HepG2 (cell line): ENCODE measurements around the gene XPO5. TPM values are rescaled to one million over a fixed set of nuclear protein-coding genes. Genes with fewer than 3 reads are reported as not detected.

ENCODE experiments used
- ATRX ChIP-seq: sonication (generic); formaldehyde crosslinking; IDR thresholded peaks from 2 replicates; pipeline ENCODE4 v1.4.0; 2020; ENCODE audit warnings: missing genetic modification reagents, borderline replicate concordance
- CEBPB ChIP-seq: IDR thresholded peaks from 2 replicates; pipeline ENCODE4 v1.6.1; 2011; ENCODE audit warnings: low read depth, low read length, improper control_type of control experiment, borderline replicate concordance
- FOXP1 ChIP-seq, 2 experiments: fragments of 450-650 bp in 1 of 2; IDR thresholded peaks; 2 replicates each; pipeline ENCODE4 v1.6.1; 2017 to 2018; ENCODE audit warnings: antibody characterized with exemption in 1 of 2
- GZF1 ChIP-seq: sonication (generic); formaldehyde crosslinking; IDR thresholded peaks from 2 replicates; pipeline ENCODE4 v1.5.1; 2020; ENCODE audit warnings: mild to moderate bottlenecking, missing genetic modification reagents
- HMGA1 ChIP-seq: sonication (generic); formaldehyde crosslinking; conservative IDR thresholded peaks from 2 replicates; pipeline ENCODE4 v1.4.0; 2020; ENCODE audit warnings: missing genetic modification reagents
- NCOA1 ChIP-seq: sonication (generic); formaldehyde crosslinking; IDR thresholded peaks from 2 replicates; pipeline ENCODE4 v1.9.0; 2021; ENCODE audit warnings: missing genetic modification reagents
- NFKBIZ ChIP-seq: IDR thresholded peaks from 2 replicates; pipeline ENCODE4 v1.6.1; 2018; ENCODE audit warnings: missing genetic modification reagents, missing compliant biosample characterization
- NR2F1 ChIP-seq, 2 experiments: fragments of 450-650 bp in 1 of 2; formaldehyde crosslinking in 1 of 2; IDR thresholded peaks; 2 replicates each; pipeline versions ENCODE4 v1.5.0 to v1.6.1; 2016 to 2020; ENCODE audit warnings: mild to moderate bottlenecking in 1 of 2, missing compliant biosample characterization in 1 of 2, missing genetic modification reagents in 1 of 2, moderate library complexity in 1 of 2
- SMAD1 ChIP-seq: sonication (generic); formaldehyde crosslinking; IDR thresholded peaks from 2 replicates; pipeline ENCODE4 v1.4.0; 2020; ENCODE audit warnings: missing genetic modification reagents, low read depth, mild to moderate bottlenecking, borderline replicate concordance
- SP4 ChIP-seq: sonication (generic); formaldehyde crosslinking; IDR thresholded peaks from 2 replicates; pipeline ENCODE4 v1.8.1; 2023; ENCODE audit warnings: mild to moderate bottlenecking, missing genetic modification reagents
- THYN1 ChIP-seq: sonication (generic); formaldehyde crosslinking; IDR thresholded peaks from 2 replicates; pipeline ENCODE4 v1.8.1; 2023; ENCODE audit warnings: low read depth, mild to moderate bottlenecking, moderate library complexity, missing genetic modification reagents, borderline replicate concordance
- XBP1 ChIP-seq: sonication (generic); formaldehyde crosslinking; IDR thresholded peaks from 2 replicates; pipeline ENCODE4 v1.5.0; 2020; ENCODE audit warnings: missing genetic modification reagents
- ZNF441 ChIP-seq: sonication (generic); formaldehyde crosslinking; IDR thresholded peaks from 2 replicates; pipeline ENCODE4 v1.7.0; 2021; ENCODE audit warnings: missing genetic modification reagents, borderline replicate concordance
- ZNF547 ChIP-seq: sonication (generic); formaldehyde crosslinking; IDR thresholded peaks from 2 replicates; pipeline ENCODE4 v1.5.1; 2020; ENCODE audit warnings: mild to moderate bottlenecking, missing genetic modification reagents
- ZNF7 ChIP-seq: IDR thresholded peaks from 2 replicates; pipeline ENCODE4 v1.6.1; 2016; ENCODE audit warnings: missing biosample characterization, missing genetic modification reagents
- ZNF788 ChIP-seq: sonication (generic); formaldehyde crosslinking; IDR thresholded peaks from 2 replicates; pipeline ENCODE4 v1.5.0; 2020; ENCODE audit warnings: mild to moderate bottlenecking, missing genetic modification reagents, borderline replicate concordance
- polyA plus RNA-seq, 8 experiments: library from polyadenylated mRNA; depleted of rRNA in 3 of 8; stranded (reverse) in 7 of 8; unstranded in 1 of 8; fragments of >200 nt; fragmentation: Illumina TruSeq in 4 of 8; extraction: Trizol in 4 of 8; gene quantifications; 2 replicates each; pipeline versions ENCODE4 v1.2.1 to v1.2.3, GENCODE V29; 2011 to 2016; ENCODE audit warnings: low read depth in 4 of 8, missing spikeins in 1 of 8, mixed read lengths in 1 of 8; ENCODE audit not compliant: insufficient read depth in 1 of 8
- total RNA-seq, 5 experiments: library from RNA; depleted of rRNA; stranded (reverse); fragments of >200 nt; fragmentation: Illumina TruSeq; extraction: Trizol; gene quantifications; 2 replicates each; pipeline ENCODE4 v1.2.3, GENCODE V29; 2016; ENCODE audit warnings: low read depth in 1 of 5
- TF ChIP-seq, protein P1 (sequence below): IDR thresholded peaks from 2 replicates; pipeline ENCODE4 v1.6.1; 2012; ENCODE audit warnings: low read depth, low read length, improper control_type of control experiment
- TF ChIP-seq, protein P2 (sequence below): sonication (generic); formaldehyde crosslinking; IDR thresholded peaks from one replicate; pipeline ENCODE4 v1.5.1; 2020; ENCODE audit warnings: mild to moderate bottlenecking, missing genetic modification reagents; ENCODE audit errors: not compliant biosample characterization
- TF ChIP-seq, protein P3 (sequence below): sonication (generic); formaldehyde crosslinking; IDR thresholded peaks from 2 replicates; pipeline ENCODE4 v1.9.0; 2021; ENCODE audit warnings: missing genetic modification reagents, mild to moderate bottlenecking, borderline replicate concordance

XPO5 gene
- total and polyA plus RNA-seq, 2 of the 13 experiments (the other 11 are each of a cell fraction or from before 2014, with no cell fraction given), result 52.2 to 68.0 TPM

DNA sequence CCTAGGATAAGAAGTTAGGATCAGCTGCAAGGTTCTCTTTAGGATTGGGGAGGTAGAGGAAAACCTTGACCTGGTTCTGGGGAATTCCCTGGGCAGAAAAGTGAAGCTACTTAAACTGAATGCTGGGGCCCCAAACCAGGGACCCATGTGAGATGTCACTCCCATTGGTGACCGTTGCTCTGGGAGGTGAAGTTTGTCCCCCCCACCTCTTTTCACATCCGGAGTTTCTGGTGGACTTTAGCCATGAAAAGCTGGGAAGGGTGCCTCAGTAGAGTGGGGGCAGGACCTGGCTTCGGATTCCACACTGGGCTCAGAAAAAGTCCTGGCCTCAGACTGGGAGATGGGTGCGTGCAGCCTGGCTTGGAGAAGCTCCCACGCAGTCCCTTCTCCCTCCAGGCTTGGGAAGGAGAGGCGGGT, 85.3 kb downstream of the XPO5 start (continued):
- no peak for TF ChIP-seq XBP1 (CRISPR knock-in tag)
- TF ChIP-seq ZNF7, result no peak
- no peak for TF ChIP-seq ATRX (CRISPR knock-in tag)
- TF ChIP-seq NR2F1 (CRISPR knock-in tag; IDR thresholded peaks at IDR 0.05), result peak in 1 of 2 experiments; percentile 45; a peak in 2 of 4 replicates
- TF ChIP-seq, protein P1, sequence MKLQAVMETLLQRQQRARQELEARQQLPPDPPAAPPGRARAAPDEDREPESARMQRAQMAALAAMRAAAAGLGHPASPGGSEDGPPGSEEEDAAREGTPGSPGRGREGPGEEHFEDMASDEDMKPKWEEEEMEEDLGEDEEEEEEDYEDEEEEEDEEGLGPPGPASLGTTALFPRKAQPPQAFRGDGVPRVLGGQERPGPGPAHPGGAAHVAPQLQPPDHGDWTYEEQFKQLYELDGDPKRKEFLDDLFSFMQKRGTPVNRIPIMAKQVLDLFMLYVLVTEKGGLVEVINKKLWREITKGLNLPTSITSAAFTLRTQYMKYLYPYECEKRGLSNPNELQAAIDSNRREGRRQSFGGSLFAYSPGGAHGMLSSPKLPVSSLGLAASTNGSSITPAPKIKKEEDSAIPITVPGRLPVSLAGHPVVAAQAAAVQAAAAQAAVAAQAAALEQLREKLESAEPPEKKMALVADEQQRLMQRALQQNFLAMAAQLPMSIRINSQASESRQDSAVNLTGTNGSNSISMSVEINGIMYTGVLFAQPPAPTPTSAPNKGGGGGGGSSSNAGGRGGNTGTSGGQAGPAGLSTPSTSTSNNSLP, result no peak
- no peak; the same call in 1 of the 2 replicates for TF ChIP-seq ZNF441
- TF ChIP-seq NCOA1, result no peak
- TF ChIP-seq ZNF788, result no peak
- no peak for TF ChIP-seq FOXP1 (IDR thresholded peaks at IDR 0.05)
- peak; percentile 59; the same call in 1 of the 2 replicates for TF ChIP-seq FOXP1 (CRISPR knock-in tag; IDR thresholded peaks at IDR 0.05)
- TF ChIP-seq, protein P2, sequence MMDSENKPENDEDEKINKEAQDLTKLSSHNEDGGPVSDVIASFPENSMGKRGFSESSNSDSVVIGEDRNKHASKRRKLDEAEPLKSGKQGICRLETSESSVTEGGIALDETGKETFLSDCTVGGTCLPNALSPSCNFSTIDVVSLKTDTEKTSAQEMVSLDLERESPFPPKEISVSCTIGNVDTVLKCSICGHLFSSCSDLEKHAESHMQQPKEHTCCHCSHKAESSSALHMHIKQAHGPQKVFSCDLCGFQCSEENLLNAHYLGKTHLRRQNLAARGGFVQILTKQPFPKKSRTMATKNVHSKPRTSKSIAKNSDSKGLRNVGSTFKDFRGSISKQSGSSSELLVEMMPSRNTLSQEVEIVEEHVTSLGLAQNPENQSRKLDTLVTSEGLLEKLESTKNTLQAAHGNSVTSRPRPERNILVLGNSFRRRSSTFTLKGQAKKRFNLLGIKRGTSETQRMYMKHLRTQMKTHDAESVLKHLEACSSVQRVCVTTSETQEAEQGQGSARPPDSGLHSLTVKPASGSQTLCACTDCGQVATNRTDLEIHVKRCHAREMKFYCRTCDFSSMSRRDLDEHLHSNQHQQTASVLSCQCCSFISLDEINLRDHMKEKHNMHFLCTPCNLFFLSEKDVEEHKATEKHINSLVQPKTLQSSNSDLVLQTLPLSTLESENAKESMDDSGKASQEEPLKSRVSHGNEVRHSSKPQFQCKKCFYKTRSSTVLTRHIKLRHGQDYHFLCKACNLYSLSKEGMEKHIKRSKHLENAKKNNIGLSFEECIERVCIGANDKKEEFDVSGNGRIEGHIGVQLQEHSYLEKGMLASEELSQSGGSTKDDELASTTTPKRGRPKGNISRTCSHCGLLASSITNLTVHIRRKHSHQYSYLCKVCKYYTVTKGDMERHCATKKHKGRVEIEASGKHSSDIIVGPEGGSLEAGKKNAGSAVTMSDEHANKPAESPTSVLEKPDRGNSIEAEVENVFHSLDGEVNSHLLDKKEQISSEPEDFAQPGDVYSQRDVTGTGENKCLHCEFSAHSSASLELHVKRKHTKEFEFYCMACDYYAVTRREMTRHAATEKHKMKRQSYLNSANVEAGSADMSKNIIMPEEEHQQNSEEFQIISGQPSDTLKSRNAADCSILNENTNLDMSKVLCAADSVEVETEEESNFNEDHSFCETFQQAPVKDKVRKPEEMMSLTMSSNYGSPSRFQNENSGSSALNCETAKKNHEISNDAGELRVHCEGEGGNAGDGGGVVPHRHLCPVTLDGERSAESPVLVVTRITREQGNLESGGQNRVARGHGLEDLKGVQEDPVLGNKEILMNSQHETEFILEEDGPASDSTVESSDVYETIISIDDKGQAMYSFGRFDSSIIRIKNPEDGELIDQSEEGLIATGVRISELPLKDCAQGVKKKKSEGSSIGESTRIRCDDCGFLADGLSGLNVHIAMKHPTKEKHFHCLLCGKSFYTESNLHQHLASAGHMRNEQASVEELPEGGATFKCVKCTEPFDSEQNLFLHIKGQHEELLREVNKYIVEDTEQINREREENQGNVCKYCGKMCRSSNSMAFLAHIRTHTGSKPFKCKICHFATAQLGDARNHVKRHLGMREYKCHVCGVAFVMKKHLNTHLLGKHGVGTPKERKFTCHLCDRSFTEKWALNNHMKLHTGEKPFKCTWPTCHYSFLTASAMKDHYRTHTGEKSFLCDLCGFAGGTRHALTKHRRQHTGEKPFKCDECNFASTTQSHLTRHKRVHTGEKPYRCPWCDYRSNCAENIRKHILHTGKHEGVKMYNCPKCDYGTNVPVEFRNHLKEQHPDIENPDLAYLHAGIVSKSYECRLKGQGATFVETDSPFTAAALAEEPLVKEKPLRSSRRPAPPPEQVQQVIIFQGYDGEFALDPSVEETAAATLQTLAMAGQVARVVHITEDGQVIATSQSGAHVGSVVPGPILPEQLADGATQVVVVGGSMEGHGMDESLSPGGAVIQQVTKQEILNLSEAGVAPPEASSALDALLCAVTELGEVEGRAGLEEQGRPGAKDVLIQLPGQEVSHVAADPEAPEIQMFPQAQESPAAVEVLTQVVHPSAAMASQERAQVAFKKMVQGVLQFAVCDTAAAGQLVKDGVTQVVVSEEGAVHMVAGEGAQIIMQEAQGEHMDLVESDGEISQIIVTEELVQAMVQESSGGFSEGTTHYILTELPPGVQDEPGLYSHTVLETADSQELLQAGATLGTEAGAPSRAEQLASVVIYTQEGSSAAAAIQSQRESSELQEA (CRISPR knock-in tag), result no peak
- TF ChIP-seq NFKBIZ (CRISPR knock-in tag), result peak; percentile 85; the same call in 1 of the 2 replicates
- TF ChIP-seq SMAD1 (CRISPR knock-in tag), result no peak
- TF ChIP-seq CEBPB, result no peak
- no peak for TF ChIP-seq ZNF547
- TF ChIP-seq, protein P3, sequence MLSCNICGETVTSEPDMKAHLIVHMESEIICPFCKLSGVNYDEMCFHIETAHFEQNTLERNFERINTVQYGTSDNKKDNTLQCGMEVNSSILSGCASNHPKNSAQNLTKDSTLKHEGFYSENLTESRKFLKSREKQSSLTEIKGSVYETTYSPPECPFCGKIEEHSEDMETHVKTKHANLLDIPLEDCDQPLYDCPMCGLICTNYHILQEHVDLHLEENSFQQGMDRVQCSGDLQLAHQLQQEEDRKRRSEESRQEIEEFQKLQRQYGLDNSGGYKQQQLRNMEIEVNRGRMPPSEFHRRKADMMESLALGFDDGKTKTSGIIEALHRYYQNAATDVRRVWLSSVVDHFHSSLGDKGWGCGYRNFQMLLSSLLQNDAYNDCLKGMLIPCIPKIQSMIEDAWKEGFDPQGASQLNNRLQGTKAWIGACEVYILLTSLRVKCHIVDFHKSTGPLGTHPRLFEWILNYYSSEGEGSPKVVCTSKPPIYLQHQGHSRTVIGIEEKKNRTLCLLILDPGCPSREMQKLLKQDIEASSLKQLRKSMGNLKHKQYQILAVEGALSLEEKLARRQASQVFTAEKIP, result no peak
- TF ChIP-seq THYN1 (CRISPR knock-in tag), result no peak
- no peak for TF ChIP-seq HMGA1 (CRISPR knock-in tag)
- TF ChIP-seq SP4 (CRISPR knock-in tag), result no peak
- no peak for TF ChIP-seq GZF1 (CRISPR knock-in tag)
